LNCaP clone FGC (cell line): Measurements from ENCODE around the gene CENATAC.
"Not testable (repeated sequence)": the region's sequence is repeated elsewhere in the genome, so short reads cannot be mapped to it uniquely, and the experiment has no call there.

Experiments used
- DNase-seq: peaks from one replicate; pipeline ENCODE4 v3.0.0-alpha.2; 2011; ENCODE audit warnings: low read depth
- H3K4me3 ChIP-seq: 2 replicates; pipeline ENCODE4 v1.5.1; 2011; ENCODE audit warnings: mild to moderate bottlenecking, low read depth, low read length, control low read depth
- CTCF ChIP-seq: IDR thresholded peaks from 2 replicates; pipeline ENCODE4 v1.5.1; 2012; ENCODE audit warnings: mild to moderate bottlenecking; ENCODE audit not compliant: control insufficient read depth, insufficient read depth; ENCODE audit errors: extremely low read depth

CENATAC gene

GRCh38 chr11:119055901-119056300, 58.0 kb downstream of the CENATAC start:
- peak; percentile 34 for TF ChIP-seq CTCF
- peak overlapping the region; percentile 93 for H3K4me3 ChIP-seq
- DNase-seq = no peak

DNA sequence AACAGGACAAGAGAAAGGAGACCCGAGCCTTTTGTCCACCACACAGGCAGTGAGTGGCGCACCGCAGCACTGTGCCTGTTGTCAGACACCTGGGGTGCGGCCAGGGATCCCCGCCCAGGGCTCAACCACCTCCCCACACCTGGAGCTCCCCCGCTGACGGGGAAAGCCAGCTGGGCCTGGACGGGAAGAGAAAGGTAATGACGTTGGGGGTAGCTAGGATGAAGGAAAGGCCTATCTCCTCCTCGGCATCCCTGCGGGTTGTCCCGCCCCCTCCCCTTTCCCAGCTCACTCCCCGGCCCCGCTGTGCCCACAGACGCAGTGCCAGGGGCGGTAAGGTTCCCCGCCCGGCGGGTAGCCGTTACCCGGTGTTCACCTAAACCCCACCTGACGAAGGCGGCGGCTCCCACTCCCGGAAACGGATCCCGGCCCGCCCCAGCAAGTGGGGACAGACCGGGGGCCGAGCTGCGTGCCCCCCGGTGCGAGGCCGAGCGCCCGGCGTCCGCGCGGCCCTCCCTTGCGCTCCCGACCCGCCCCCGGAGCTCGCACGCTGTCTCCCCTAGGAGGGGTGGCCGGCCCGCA, 58.6 kb downstream of the CENATAC start:
- no peak; the same call in 1 of the 2 replicates for TF ChIP-seq CTCF
- no peak for DNase-seq
- H3K4me3 ChIP-seq = peak overlapping the region; percentile 93

DNA sequence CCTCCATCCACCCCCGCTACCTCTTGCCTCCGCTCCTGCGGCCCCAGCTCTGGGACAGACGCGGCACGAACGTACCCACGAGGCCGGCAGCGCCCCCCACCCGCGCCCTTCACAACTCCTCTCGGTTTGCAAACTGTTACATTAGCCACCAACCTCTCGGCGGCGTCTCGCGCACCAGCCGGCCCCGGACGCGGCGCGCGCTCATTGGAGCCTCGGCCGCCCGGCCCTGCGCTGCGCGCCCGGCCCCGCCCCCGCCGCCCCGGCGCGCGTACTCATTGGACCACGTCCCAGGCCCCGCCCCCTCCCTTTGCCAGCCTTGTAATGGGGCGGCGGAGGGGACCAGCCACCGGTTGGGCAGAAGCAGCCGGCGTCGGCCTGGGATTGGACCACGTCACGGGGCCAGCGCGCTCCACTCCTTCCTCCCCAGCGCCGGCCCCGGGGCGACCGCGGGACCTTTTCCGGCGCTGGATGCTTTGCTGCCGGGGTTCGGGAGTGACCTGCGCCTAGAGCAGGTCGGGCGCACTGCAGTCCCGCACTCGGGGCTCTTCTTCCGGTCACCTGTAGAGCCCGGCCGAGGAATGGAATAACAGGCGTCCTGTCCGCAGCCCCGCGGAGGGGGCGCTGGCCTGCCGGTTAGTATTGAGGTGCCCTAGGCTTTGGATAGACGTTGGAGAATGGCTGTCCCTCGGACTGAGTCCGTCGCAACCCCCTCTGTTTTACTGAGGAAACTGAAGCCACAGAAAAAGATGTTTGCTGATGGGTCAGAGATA, 59.2 kb downstream of the CENATAC start, which contains the start of gene HYOU1:
Gene HYOU1, minus strand, starts transcription at position 206 of the 770 bp plus-strand sequence. CDS start 1,045 bp downstream, outside the sequence.
- TF ChIP-seq CTCF = peak; percentile 6
- peak; percentile 80 for DNase-seq
- peak within 1 kb of the TSS; percentile 93 for H3K4me3 ChIP-seq

- H3K4me3 ChIP-seq, DNase-seq: not testable (repeated sequence)
Observed at GRCh38 chr11:119059128-119059527, 61.2 kb downstream of the CENATAC start.

DNA sequence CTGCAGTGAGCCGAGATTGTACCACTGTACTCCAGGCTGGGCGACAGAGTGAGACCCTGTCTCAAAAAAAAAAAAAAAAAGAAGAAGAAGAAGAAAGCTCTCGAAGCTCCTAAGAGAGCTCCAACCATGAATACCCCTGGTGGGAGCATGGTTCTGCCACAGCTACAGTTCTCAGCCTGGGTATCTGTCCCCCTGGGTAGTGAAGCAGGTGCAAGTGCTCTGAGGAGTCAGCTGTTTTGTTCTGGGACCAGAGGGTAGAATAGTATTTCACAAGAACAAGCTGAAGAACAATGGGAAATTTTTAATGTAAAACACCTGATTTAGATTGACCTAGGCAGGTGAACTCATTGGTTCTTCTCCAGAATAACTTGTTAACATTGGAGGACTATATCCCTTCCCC, 63.3 kb downstream of the CENATAC start:
- DNase-seq = no peak
- TF ChIP-seq CTCF = no peak
- H3K4me3 ChIP-seq = no peak overlapping the region

- no peak overlapping the region for H3K4me3 ChIP-seq
- no peak for DNase-seq
Observed at GRCh38 chr11:119062779-119063178, 64.8 kb downstream of the CENATAC start.

More at GRCh38 chr11:119062779-119063178, 64.8 kb downstream of the CENATAC start:
- no peak for TF ChIP-seq CTCF
